Hematopoietic multipotent progenitor cell treated with erythropoietin and hydrocortisone succinate and interleukin-3 and kit ligand, for 17 days (in vitro differentiated cells): ENCODE results near the gene TBX21.

ENCODE experiments used
- DNase-seq: peaks from one replicate; pipeline ENCODE4 v3.0.0-alpha.2; 2015; ENCODE audit warnings: low spot score

TBX21 gene

DNA sequence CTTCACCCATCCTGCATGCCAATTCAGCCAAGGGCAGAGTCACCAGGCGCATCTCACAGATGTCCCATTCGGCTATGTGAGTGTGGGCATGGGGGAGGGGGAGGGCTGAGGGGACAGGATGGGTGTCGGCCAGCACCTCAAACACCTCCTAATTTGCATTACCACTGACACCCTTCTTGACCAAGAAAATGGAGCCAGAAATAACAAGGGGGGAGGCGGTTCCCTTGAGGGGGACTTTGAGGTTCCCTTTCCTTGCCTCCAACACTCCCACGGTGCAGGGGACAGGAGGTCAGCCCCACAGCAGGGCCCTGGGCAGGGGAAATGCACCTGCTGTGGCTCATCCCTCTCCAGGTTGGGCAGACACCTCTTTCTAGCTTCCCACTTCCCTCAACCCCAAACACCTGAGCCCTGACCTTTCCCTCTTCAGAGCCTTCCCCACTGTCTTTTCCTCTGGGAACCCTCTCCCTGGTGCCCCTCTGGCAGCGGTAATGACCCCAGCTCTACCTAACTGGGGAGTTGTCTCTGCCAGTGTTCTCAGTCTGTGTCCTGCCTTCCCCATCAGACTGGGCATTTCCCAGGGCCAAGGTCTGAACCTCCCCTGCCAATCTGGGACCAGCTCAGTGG is 18.2 kb upstream of the TBX21 start:
- DNase-seq, result no peak

DNA sequence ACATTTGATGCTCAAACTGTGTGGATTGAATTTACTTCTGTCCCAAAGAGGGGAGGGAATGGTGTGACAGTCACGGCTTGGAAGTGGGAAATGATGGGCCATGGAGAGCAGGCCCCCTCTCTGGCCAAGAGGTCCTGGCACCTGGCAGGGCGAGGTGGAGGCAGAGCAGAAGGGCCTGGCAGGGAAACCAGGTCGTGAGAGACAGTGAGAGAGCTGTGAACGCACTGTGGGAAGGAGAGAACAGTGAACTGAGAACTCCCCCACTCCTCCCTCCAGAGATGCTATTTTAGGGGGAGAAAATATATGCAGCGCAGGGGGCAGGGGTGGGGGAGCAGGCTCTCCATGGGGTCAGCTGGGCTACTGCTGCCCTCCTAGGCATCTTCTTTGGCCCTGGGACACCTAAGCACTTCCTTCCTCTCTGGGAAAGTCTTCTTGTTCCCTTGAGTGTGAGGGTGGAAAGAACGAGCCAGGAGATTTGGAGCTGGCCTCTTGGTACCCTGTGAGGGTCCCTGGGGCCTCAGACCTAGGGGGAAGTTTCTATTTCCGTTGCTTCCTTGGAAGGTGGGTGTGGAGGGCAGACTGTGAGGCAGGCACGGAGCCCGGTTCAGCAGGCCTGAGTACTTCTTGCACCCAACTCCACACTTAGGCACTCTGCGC is 17.2 kb upstream of the TBX21 start:
- no peak for DNase-seq

DNA sequence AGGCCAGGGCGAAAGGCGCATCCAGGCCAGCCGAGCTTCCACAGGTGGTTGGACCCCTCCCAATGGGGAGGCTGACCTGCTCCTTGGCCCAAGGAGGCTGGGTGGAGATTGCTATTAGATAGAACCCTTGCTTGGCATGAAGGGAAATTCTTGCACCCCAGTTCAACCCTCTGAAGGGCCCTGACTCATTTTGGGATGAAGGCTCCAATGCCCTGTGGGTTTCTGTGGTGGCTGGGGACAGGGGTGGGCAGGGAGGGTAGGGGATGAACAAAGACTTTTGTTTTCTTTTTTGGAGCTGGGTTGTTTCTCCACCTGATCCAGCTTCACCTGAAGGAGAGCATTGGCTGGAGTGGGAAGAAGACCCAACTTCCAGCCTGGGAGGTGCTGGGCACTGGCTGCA is 16.7 kb upstream of the TBX21 start:
- DNase-seq, result no peak

DNA sequence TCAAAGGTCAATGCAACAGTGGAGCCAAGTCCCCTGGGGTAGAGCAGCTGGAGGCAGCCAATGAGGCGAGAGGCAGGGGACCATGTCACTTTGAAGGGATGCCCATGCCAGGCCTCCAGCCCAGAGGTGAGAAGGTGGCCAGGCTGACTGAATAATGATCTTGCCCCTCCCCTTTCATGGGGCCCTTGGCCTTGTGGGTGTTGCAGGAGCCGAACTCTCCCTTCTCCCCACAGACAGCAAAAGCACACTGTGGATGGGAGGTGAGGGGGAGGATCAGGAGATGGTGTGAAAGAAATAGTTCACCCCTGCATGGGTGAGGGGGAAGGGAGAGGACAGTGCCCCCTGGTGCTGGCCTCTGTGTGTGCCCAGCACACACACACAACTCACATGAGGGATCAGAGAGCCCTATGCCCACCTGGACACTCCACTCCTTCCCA is 15.8 kb upstream of the TBX21 start:
- DNase-seq, result no peak

DNA sequence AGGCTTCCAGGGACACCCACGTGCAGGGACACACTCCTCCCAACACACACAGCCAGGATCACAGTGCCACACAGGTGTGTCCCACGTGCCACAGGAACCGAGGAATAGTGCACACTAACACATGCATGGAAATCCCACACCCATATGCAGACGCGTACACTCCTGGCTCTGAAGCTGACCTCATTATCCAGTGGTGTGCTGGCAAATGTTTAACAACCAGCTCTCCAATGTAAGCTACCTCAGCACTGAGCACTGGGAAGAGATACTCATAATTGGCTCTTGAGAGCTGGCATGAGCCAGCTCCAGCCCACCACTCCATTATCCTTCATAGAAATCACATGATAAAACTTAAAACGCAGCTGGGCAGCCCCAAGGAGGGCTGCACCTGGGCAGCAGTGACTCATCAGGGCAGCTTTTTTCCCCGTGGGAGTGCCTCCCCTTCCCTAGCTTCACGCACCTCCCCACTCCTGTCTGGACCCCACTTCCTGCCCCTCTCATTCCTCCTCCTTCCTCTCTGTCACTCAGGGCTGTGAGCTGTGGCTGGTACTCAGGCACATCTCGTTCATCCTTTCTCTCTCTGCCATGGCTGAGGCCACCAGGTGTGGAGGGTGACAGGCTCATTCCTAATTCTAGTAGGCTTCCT is 14.9 kb upstream of the TBX21 start:
- DNase-seq, result no peak

DNA sequence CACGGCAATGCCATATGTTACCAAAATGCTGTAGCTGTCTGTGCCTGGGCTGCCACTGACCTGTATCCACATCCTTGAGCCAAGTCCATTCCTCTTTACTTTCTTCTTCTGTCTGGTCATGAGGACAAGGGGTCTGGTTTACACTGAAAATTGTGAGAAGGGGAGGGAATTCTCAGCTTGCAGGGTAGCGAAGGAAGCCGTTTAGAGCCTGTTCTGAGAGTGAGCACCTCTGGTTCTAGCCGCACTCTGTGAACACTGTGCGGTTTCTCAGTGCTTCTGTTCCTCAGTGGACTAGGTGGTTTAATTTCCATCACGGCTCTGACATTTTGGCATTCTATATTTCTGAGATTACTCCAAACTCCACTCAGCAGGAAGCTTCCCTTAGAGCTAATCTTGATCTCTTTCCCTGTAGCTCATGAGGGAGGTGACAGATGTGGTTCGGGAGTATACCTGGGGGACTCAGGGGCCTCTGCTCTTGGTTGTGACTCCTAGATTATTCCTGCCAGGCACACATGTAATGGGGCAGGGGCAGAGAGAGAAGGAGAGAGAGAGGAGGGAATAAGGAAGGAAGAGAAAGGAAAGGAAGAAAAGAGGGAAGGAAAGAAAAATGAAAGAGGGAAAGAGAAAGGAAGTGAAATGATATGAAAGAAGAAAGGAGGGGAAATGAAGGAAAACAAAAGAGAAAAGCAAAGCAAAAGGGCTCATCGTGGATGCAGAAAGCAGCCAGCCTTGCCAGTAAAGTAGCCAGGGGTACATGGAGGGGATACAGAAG is 14.2 kb upstream of the TBX21 start:
- DNase-seq, result no peak

DNA sequence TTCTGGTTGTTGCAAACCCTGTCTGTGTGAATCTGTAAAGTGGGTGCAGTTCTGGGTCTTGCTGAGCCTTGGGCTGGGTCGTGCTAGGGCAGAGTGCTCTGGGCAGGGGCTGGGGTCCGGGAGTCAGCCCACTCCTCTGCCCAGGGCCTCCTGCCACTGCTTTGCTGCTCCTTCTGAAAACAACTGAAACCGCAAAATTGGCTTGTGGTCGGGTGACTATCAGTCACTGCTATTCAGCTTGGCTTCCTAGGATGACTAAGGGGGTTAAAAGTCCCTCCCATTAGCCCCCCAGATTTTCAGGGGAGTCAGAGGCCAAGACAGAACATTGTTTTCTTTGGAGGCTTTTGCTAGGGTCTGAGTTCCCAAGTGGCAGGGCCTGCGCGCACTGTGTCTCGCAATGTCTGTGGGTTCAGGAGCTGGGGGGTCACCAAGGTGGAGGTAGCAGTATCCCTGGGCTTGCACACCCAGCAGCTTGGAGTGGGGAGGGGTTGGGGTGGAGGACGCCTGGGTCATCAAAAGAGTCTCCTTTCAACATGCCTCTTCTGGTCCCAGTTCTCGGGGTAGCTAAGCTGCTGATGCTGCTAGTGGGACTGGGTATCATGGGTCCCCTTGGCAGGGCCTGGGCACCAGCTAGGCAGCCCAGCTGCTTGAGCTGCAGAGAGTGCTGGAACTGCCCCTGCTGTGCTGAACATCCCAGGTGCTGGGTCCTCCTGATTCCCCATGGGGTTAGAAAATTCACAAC is 13.5 kb upstream of the TBX21 start:
- no peak for DNase-seq

DNA sequence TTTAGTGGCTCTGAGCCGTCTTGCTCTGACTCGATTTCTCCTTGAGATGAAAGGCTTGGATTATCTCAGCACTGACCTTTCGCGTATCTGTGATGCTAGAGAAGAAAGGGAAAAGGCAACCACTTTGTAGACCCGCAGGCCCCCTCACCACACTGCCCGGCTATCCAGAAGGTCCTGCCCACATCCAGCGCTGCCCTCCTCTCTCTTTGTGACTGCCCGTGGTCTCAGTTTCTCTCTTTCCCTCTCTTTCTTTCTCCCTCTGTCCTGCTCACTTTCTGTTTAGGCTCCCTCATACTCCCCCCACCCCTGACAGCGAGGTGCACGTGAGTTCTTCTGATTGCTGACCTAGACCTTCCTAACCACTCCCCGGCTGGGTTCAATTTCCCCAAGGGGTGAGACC is 12.8 kb upstream of the TBX21 start:
- no peak for DNase-seq

DNA sequence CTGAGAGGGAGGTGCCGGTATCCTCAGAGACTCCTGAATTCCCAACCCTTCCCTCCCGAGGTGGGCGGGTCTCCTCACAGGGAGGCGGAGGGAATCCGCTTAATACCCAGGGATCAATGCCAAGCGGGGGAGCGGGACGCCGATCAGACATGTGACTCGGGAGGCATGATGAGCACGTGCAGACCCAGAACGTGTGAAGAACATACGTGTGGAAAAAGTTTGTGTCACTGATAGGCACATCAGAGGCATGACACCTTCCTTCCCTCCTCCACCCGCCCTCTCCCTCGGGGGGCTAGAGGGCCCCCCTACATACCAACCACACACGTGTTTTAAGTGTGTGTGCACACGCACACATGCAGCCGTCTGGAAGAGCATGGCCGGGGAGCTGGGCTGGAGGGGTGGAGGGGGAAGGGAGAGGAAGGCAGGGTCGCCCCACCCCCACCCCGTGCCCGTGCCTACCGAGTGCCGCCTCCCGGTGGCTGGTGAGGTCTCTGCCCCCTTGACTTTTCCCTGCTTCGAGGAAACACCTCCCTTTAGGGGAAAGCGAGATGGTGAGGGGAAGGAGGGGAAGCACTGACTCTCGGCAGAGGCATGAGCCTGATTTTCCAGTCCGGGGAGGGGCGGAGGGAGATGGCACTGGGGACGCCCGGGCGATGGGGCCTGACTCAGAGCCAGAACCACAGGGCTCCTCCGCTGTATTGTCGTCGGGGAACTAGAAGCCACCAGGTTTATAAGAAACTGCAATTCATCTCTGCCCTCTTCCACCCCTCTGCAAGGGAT is 12.1 kb upstream of the TBX21 start:
- no peak for DNase-seq

DNA sequence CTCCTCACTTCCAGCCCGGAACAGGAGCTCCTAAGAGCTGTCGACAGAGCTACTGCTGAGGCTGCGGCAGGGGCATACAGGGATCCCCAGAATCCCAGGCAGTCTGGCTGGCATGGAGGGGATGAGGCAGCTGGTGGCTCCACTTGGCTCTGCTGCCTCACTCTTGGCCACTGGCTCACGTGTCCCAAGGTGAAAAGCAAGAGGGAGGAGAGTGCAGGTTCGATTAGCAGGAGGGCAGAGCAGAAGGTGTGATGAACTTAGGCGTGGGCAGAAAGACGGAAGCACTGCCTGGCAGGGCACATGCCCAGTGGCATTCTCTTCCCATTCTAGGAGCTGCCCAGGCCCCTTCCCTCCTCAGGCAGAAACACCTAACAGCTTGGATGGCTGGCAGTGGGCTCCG is 11.3 kb upstream of the TBX21 start:
- no peak for DNase-seq

DNA sequence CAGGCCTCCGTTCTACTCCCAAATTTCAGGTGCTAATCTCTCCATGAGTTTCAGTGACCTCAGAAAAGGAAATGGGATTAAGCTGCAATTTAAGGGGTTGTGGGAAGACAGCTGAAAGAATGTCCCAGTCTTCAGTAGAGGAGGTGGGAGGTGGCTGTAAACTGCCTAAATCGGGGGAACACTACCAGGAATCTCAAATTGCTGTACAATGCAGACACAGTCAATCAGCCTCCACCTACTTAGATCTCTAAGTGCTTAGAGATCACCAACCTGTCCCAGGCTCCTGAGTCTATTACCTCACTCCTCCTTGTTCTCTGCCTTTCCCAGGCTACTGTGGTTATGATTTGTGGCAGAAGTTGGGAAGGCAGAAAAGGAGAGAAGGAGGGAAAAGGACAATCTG is 8.3 kb upstream of the TBX21 start:
- no peak for DNase-seq

DNA sequence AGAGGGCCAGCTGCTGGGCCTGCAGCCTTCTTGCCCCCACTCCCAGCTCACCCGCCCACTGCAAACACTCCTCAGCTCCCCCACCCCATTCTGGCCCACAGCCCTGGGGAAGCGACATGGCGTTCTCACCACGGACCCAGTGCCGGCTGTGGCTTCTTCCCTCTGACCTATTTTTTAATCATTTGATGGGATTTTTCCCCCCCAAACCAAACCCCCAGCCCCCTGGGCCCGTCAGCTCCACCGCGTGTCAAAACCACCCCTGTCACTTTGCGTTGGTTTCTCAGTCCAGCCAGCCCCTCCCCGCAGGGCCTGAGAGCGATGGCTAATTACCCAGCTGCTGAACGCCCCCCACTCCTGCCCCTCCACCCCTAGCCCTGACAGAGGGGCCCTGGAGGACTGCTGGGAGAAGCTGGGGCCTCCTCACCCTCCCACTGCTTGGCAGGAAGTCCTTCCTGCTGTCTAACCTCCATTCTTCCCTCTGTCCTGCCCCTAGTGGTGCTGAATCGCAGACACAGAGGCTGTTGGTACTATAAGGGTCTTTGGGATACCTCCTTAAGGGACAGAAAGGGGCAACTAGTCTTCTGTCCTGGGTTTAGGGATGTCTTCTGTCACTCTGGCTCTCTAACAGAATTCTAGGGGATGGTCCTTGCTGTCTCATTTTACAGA is 7.5 kb upstream of the TBX21 start:
- no peak for DNase-seq

DNA sequence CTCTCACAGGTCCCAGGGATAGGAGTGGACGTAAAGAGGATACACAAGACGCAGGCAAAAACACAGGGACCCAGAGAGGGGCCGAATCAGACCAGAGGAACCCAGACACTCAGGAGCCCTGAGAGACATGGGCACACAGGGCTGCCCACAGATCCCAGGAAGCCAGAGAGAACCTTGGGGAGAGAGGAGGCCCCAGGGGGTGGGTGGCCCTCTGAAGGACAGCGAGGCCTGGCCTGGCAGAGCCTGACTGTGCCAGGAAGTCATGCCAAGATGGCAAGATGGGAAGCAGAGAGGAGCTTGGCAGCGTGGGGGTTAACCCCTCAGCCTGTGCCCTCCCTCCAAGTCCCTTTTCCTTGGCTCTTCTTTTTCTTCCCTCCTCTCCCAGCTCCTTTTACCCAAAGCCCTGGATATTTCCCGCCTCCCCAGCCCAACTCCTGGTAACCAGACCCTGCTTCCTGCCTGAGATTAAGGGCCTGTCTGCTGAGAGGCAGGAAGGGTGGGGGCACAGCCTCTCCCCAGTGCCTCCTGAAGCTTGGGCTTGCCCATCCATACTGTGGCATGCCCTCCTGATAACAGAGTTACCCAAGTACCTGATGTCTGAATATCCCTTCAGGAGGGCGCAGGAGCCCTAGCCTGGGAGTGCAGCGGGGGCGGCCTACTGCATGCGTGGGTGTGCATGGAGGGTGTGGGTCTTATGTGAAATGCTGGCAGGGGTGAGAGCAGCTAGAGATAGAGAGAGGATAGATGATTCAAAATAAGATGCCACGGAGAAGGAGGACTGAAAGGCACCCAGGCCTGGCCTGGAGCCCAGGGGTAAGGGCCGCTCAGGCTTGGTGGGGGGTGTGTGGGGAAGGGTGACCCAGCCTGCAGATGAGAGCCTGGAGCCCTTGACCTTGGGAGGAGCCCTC is 6.0 kb upstream of the TBX21 start:
- no peak for DNase-seq

DNA sequence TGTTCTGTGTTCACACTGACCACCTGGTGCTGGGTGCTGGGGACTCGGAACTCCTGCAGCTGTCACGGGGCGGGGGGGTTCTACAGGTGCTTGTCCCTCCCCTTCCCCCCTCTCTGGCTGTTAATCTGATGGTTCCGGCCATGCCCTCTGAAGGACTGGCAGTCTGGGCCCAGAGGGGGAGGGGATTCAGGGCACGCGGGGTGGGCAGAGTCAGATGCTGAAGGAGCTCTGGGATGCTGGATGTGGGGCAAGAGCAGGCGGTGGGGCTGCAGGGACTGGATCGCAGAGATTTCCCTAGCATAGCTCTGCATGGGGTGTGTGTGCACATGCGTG is 5.4 kb upstream of the TBX21 start:
- no peak for DNase-seq

DNA sequence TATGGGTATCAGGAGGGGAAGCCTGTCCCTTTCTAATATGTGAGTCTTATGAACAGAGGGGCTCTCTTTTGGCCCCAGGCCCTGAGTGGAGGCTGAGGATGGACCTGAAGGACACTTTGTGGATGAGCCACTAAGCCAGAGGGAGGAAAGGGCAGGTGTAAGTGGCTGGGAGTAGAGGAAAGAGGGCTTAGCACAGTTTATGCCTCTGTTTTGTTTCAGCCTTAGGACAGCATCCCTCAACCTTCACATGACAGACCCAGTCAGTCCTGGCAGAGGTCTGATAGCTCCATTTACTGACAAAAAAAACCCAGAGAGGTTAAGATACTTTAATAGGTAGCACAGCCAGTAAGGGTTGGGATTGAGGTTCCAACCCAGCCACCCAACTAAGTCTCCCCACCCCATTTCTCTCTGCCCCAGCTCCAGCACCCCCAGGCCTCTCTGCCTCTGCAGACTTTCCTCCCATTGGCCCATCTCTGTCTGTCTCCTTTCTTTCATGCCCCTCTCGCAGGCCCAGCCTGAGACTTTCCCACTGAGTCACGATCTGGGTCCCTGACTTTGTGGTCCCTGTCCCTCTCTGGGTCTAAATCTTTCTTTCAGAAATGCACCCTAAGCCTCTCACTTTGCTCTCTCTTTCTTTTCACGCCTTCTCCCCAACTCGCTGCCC is 4.7 kb upstream of the TBX21 start:
- DNase-seq, result no peak

DNA sequence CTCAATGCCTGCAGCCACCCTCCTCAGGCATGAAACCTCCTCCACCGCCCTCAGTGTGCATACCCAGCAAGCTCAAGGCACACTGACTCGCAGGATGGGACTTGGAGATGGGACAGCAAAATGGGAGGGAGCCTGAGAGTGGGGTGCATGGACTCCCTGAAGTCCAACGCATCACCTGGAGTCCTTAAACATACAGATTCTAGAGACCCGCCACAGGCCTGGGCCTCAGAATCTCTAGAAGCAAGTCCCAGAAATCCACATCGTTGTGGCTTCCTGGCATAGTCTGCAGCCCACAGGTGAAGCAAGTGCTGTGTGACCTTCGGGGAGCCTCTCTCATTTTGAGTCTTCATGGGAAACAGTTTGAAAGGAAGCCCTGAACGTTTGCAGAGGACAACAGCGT is 3.6 kb upstream of the TBX21 start:
- no peak for DNase-seq

DNA sequence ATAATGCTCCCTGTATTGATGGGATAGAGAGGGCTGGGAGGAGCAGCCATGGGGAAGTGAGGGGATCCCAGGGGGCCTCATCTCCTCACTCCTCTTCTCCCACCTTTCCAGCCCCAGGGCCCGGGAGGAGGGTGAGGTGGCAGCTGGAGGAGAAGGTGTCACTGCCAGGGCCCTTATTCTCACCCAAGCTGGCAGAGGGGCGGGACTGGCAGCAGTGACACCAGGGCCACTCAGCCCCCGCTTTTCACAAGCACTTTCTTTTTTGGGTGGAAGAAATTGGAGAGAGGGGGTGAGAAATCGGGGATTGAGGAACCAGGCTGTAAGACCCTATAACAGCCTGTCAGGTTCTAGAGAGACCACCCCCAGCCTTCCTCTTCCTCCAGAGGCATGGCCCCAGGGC is 2.4 kb upstream of the TBX21 start:
- no peak for DNase-seq

DNA sequence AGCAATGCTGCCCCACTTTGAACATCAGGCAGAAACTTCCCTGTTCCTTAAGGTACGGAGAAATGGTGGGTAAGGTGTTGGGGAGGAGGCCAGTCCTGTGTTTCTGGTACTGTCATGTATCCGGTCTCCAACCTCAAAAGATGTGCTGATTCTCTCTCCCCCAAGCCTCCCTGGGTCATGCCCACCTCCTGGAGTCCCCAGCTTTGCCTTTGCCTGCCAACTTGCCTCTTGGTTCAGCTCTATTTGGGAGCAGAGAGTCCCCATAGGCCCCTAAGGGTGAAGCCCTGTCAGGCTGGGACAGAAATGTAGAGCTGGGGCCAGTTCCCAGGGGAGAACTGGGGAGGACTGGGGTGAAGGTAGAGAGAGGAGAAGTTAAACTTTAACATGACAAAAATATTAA is 1.6 kb upstream of the TBX21 start:
- DNase-seq, result no peak

DNA sequence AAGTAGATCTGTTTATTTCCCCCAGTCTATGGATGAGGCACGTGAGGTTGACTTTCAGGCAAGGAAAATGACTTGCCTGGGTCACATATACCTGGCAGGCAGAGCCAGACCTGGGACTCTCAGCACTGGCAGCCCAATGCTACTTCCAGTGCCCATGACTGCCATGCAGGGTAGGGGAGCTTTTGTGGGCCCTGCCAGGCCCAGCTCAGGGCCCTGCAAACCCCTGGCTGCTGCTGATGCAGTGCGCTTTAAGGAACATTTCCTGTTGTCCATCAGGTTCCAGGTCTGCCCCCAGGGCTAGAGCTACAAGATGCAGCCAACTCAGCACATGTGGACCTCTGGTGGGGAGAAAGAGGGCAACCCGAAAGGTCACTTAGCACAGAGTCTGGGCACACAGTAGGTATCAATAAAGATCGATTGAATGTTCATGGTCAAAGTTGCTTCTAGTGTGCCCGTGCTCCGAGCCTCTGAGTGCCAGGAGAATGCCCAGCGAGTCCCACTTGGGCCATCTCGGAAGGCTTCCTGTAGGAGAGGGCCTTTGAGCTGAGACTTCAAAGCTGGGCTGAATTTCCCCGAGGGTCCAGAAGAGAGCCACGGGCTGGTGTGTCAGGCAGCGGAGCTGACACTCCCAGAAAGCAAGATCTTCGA is 513 bp upstream of the TBX21 start:
- DNase-seq, result no peak
